GM11168 (cell line): ENCODE results near the gene MPZ.

Source experiments
- in situ Hi-C: fragments of 300-500 bp; cut with MboI; formaldehyde crosslinking; loops from one replicate; pipeline ENCODE4 v1.12.0; 2022; ENCODE audit warnings: low sequenced_read_pairs; ENCODE audit not compliant: unreplicated experiment

The MPZ gene

DNA sequence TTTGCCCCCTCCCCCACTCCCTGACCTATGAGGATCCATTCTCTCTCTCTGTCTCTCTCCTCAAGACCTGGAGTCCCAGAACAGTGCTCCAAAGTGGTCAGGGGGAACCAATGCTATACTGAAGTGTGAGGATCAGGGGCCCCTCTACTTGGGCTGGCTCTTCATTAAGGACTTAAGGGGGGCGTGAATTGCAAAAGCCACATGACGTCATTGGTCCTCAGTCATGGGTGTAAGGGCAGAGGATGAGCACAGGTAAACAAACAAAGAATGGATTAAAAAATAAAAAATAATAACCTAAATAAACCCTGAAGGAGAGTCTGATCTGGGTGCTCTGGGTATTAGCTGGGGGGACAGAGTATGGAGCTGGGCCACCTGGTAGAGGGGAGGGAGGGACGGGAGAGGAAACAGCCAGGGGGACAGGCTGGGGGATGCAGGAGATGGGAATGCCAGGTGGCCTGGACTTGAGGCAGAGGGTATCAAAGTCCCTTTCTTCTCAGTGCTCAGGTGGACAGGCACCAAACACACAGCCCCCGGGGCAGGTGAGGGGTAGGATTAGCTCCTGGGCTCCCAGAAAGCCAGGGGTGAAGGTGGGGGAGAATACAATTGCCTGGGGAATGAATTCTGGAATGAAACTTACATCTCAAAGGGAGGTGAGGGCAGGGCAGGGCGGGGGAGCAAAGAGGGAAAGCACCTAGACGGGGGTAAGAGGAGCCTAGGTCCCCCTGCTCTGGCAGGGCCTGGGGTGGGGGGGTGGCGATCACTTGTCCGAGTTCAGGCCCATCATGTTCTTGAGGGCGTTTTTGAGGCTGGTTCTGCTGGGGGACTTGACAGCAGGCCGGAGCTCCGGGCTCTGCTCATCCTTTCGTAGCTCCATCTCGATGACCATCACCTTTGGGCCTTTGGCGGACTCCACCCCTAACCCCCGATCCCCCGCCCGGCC, 4.6 kb downstream of the MPZ start:
- in situ Hi-C loops: no loop called here

DNA sequence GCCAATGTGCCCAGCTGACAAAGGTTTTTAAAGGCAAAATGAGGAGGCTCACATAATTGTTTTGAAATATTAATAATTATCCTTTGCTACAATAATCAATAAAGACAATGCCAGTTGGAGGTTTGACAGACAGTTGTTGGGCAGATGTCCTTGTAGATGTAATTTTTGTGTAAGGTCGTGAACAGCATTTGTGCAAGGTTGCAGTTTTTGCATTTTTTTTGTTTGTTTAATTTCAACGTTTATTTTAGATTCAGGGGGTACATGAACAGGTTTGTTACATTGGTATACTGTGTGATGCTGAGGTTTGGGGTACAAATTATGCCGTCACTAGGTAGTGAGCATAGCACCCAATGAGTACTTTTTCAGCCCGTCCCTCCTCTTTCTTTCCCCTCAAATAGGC, 9.3 kb downstream of the MPZ start:
- in situ Hi-C loops: no loop called here

DNA sequence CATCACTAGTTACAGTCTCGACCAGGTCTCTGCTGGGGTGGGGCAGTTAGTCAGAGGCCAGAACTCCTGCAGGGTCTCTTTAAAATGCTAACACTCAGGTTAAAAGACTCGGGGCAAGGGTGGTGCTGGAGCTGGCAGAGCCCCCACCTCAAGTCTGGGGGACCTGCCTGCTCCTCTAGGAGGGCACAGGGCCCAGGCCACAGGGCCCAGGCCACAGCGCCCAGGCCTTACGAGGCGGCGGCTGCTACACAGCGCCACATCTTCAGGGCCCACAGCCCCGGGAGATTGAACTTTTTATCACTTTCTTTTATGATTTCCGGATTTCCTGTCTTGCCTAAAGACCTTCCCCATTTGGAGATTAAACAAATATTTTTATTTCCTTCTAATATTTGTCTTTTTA, 10.4 kb downstream of the MPZ start:
- in situ Hi-C loops: no loop called here

DNA sequence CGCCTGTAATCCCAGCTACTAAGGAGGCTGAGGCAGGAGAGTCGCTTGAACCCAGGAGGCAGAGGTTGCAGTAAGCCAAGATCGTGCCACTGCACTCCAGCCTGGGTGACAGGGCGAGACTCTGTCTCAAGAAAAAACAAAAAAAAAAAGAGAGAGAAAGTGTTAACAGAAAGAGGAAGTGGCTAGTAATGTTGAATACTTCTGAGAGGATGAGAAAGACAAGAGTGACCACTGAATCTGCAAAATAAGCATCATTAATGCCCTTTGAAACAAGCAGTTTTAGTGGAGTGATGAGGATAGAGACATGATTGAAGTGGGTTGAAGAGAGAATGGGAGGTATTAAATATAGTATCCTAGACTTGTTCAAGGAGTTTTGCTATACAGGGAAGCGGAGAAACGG, 11.7 kb downstream of the MPZ start:
- in situ Hi-C loops: no loop called here

DNA sequence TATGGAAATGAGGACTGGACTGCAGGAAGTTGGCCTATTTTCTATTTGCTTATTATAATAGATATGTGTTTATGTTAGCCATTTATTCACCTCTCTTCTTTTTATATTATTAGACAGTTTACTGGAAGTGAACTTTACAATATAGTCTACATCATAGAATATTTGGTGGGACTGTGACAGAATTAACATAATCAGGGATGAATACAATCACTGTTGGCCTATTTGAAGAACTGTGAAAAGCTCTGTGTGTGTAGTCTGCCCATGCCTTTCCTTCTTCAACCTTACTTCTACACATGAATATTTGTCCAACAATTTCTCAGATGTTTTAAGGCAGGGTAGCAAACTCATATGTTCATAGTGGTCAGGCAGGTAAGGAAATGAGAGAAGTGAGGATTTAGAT, 12.4 kb downstream of the MPZ start:
- in situ Hi-C loops: no loop called here

DNA sequence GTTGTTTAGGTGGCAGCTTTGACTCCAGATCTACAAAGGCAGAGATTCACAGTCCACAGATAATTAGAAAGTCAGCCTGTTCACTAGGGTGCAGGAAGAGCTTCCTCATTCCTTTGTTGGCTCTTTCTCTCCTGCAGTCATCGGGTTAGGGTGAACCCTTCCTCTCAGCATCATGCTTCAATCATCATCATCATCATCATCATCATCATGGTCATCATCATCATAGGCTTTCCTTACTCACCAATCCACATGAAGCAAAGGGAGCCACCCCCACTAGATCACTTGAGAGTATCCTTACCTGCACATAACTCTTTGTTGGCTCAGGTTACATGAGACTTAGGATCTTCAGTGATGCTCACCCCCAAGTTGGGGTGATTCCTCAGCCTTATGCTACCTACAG, 19.0 kb downstream of the MPZ start:
- in situ Hi-C loops: loop anchor here (5.0 kb wide), 1 partner anchor 63 kb away; the partner anchor contains the start of gene TOMM40L

DNA sequence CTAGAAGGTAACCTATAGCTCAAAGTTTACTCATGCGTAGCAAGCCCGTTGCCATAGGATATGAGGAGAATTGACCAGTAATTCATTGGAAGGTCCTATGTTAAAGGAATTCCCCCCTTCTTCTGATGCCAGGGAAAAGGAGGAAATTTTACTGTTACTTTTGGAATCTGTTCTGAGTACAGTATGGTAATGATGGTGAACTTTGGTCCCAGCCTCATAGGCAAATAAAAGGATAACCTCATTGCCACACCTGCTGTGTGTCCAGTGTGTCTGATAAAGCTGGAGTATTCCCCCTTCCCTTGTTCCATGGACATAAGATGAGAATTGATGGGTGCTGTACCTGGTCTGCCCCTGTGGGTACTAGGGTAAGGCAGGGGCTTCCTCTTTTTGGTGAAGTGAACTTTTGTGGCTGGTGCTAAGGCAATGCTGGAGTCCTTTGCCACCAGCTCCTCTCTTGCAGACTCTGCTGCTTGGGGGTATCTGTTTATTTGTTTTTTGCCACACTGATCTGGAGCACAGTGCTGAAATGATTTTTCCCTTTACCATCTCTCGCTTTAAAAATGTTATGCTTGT, 22.2 kb downstream of the MPZ start:
- in situ Hi-C loops: no loop called here

DNA sequence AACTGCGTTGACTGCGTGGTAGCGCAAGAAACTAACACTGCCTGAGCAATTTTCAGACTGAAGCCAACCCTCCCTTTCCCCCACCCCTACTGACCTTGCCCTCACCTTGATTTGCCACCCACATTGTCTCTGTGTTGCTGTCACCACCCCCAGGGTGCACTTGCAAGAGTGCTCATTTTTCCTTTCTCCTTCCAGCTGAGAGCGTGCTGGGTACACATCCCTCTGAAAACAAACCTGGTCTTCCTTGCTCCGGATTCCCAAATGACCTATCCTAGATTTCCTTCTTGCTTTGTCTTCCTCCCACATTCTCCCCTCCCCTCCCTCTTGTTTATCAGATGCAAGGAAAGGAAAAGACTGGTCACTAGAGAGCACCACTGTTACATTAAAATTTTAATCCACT, 24.2 kb downstream of the MPZ start:
- in situ Hi-C loops: no loop called here

DNA sequence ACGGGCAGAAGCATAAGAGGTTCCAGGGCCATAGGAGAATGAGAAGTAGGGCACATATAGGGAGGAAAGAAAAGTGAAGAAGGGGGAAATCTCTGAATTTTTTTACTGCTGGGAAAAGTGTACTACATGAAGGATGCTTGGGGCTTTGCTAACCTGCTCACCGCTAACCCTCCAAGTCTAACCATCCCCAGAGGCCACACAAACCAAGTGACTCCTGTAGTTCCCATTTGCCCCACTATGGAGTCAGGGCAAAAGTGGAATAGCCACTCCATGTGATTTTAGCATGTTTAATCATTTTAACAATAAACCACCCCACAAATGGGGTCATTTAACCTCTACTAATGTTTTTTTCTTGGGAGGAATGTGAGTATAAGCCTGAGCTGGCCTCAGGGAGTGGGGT, 24.7 kb downstream of the MPZ start:
- in situ Hi-C loops: no loop called here

DNA sequence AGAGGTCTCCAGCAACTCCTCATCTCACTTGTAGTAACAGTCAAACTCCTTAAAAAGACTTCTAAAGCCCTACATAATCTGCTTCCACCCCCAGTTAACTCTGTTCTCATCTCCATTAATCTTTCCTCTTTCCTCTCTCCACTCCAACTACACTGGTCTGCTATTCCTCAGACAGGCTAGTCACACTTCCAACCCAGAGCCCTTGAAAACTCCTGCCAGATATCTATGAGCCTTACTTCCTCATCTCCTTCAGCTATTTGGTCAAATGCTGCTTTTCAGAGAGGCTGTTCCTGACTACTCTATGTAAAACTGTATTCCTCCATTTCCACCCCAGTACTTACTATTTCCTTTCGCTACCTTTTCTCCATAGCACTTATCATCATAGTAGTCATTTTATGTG, 26.8 kb downstream of the MPZ start:
- in situ Hi-C loops: no loop called here

DNA sequence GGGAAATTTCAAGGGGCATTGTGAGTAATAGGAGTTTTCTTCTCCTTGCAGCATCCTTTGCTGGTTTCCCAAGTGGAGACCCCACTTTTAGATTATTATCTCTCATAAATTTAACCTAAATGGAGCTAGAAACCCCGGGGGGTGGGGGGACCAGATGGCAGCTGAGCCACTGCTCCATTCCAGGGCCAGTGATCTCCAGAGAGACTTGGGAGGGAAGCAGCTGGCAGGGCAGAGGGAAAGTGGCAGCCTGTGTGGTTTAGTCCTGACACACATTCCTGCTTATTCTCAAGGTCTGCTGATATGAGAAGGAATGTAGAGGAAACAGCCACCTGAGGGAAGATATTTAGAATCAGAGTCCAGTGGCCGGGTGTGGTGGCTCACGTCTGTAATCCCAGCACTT, 34.9 kb downstream of the MPZ start:
- in situ Hi-C loops: no loop called here

DNA sequence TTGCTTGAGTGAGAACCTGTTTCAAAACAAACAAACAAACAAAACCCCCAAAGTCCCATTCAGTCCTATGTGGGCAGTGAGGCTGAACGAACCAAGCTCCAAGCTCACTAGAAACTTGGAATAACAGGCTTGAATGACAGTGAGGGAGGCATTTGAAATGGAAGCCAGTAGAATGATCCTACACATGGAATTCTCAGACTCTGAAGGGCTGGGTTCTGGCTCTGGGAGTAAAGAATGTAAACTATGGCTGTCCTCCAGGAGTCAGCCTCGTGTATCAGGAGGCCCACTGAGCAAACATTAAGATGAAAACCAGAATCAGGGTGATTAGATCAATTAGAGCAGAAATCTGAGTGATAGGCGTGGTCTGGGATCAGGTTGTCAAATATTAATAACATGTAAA, 36.4 kb downstream of the MPZ start:
- in situ Hi-C loops: no loop called here

DNA sequence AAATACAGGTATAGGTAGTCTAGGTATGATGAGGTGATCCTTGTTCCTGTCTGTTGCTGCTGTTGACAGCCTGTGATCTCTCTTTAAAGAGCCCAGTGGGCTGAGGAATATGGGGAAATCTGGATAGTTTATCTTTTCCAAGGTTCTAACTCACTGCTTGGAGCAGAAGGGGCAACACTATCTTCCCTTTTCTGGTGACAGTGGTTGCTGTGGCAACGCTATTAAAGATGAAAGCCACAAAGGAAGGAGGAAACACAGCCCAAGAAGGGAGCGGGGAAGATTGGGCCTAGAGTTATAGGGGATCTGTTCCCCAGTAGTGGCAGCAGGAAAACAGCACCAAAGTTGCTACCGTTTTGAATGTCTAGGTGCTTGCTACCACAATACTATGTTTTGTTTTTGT, 42.4 kb downstream of the MPZ start:
- in situ Hi-C loops: no loop called here

DNA sequence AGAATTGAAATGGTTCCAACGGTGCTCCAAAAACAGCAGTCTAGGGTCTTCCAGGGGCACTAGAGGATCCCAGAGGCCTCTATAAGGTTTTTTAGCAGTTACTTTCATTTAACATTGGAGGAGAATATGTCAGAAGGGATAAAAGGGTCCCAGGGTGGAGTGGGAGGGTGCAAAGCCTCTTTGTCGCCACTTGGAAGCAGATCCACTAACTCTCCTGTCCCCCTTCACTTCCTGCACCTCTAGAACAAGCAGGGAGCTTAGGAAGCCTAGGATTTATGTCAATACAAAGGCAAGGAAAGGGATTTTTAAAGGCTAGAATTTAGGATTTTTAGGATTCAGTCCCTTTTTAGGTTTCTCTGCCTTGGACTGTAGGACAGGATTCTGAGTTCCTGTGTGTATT, 42.9 kb downstream of the MPZ start:
- in situ Hi-C loops: no loop called here

DNA sequence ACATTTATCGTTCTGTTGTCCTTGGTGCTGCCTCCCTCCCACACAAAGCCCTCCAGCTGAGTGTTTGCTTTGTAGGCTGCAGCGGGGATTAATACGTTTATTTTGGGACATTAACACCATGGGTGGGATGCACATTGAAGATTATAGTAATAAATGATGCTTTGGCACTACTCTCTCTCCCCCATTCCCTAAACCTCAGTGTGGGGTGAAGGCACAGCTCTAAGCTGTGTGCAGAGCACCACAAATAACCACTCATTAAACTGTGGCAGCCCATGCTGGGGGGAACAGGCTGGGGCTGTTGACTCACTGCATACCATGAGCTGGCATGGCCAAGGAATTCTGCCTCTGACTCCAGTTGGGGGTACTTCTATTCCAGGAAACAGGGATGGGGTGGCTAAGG, 43.6 kb downstream of the MPZ start:
- in situ Hi-C loops: no loop called here

DNA sequence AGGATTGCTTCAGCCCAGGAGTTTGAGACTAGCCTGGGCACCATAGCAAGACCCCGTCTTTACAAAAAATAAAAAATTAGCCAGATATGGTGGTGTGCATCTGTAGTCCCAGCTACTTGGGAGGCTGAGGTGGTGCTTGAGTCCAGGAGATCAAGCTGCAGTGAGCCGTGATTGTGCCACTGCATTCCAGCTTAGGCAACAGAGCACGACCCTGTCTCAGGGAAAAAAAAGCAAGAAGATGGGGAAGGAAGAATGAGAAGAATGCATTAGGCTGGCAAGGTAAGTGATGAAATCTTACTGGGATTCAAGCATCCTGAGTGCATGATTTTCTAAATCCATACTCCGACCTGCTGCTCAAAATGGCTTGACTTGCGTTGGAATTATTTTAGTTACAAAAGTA, 44.5 kb downstream of the MPZ start:
- in situ Hi-C loops: no loop called here

DNA sequence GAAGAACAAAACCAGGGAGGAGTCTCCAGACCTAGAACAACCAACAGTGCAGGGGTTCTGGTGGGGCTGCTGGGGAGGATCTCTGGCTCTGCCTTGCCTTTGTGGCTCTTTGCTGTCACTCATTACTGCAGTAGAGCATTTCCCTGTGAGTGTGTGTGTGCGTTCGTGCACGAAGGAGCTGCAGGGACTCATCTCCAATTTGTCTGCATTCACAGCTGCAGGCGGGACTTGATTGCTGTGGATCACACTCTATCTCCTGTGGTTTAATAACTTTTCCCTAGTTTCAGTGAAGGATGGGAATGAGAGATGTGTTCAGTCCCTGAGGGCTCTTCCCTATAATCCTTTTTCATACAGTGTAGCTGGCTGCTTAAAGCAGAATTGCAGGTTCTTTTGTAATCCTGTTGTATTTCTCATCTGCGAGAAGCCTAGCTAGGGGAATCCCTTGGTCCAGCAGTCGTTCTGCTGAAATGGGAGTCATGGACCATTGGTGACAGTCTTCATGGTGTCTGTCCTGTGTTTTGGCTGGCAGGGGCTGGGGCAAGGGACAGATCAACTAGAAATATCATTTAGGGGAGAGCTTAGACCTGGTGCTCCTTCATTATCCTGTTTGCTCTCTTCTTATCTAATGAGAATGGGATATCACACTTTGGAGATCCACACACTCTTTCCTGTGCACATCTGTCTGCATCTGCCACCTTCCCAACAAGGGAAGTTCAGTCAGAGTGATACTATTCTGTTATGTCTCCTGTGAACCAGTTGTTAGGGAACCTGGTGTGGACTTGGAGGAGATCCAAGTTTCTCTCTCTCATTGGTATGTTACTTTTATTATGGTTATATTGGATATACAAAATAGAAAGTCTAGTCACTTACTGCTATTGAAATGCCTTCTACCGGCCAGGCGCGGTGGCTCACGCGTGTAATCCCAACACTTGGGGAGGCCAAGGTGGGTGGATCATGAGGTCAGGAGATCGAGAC, 48.2 kb downstream of the MPZ start:
- in situ Hi-C loops: no loop called here

DNA sequence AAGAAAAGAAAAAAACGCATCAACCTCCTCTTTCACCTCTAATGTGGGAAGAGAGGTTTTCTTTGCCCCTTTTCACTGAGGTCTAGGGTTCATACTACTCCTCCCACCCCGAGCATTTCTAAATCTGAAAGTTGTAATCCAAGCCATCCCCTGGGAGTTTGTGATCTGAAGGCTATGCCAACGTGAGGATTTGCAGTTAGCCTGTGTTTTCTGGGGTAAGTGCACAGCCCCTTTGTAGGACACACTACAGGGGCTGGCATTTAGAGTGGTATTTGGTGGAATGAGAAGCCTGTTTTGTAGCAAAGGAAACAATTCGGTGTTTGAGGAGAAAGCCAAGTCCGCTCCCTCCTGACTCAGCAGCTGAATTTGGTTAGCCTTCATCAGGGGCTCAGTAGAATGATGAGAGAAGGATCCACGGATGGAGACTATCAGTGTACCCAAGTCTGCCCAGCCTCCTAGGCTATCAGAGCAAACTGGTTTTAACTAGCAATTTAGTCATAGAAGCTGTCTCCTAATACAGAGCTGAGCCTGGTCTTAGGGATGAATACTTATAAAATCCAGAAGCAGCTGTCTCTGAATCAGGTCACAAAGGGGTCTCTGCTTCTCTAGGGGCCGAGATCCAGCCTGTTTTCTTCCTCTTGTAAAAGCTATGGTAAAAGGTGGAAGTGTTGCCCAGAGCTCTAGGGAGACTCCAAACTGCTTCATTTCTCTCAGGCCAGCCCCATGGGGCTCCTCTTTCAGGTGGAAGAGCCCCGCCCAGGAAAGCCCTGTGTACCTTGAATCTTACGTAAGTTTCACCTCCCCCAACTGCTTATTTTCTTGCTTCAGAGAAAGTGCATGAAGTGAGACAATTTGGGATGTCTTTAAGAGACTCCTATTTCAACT, 49.1 kb downstream of the MPZ start:
- in situ Hi-C loops: no loop called here

DNA sequence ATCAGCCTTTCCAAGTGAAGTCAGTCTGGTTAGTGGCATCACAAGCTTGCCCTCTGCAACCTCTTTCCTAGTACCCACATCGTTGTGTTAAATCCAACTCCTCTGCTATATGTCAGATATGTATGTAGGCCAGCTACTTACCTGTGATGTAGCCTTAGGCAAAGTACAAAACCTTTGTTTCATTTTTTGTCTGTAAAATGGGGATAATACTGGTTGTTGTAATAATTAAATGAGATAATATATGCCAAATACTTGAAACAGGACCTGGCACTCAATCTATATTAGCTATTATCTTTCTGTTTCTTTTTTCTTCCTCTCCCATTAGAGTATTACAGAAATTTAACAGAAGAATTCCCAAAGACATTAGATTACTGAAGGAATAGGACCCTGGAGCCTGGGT, 50.0 kb downstream of the MPZ start:
- in situ Hi-C loops: no loop called here

DNA sequence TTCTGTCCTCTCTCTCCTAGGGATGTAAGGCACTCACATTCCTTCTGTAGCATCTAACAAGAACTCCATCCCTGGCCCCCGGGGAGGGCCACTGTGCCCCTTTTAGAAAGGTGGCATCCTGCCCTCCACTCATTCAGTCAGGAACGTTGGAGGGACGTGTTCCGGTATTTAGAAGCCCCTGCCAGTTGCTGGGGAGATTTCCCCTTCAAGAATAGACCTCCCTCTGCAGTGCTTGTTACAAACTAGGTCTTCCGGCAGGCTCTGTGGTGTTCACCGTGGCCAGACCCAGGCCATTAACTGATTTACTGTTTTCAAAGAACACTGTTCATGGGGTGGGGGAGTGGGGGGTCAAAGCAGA, 50.4 kb downstream of the MPZ start:
- in situ Hi-C loops: no loop called here
